H1 (cell line): ENCODE results near the gene PPAT. TPM values are rescaled to one million over a fixed set of nuclear protein-coding genes. Genes with fewer than 3 reads are reported as not detected.

ENCODE experiments used
- CTCF ChIA-PET: fragments of 300-600 bp; sonication (Branson Sonifier 250); formaldehyde crosslinking; loops from one replicate; lab custom pipeline; 2021; ENCODE audit not compliant: partially characterized antibody; lab: Charles Lee
- POLR2A ChIA-PET: fragments of 300-600 bp; sonication (Branson Sonifier 250); formaldehyde crosslinking; loops from one replicate; lab custom pipeline; 2021; ENCODE audit warnings: inconsistent platforms; ENCODE audit not compliant: partially characterized antibody; lab: Charles Lee
- DNase-seq, 2 experiments: peaks; one replicate each; pipeline versions ENCODE4 v3.0.0 to v3.0.0-alpha.2; 2010 to 2022; ENCODE audit warnings: low spot score in 2 of 2, low read depth in 1 of 2, mixed read lengths in 1 of 2
- FAIRE-seq: peaks from 2 replicates; lab custom pipeline; 2011; peaks lifted over from hg19 to GRCh38; lab: Jason Lieb, UNC
- H2AFZ ChIP-seq: 2 replicates; pipeline ENCODE4 v1.8.1; 2012; ENCODE audit warnings: low read length, inconsistent platforms
- H2AK5ac ChIP-seq: 2 replicates; pipeline ENCODE4 v1.6.1; 2013; ENCODE audit warnings: low read depth, low read length
- H2BK120ac ChIP-seq: replicated peaks from 2 replicates; pipeline ENCODE3; 2013; ENCODE audit warnings: low read depth, low read length, inconsistent platforms
- H2BK12ac ChIP-seq: 2 replicates; pipeline ENCODE4 v1.6.1; 2013; ENCODE audit warnings: low read depth, low read length
- H2BK15ac ChIP-seq: 2 replicates; pipeline ENCODE4 v1.6.1; 2013; ENCODE audit warnings: low read length
- H2BK20ac ChIP-seq: 2 replicates; pipeline ENCODE4 v1.6.1; 2013; ENCODE audit warnings: low read length
- H2BK5ac ChIP-seq: 2 replicates; pipeline ENCODE4 v1.6.1; 2013; ENCODE audit warnings: low read depth, low read length
- H3K14ac ChIP-seq: 2 replicates; pipeline ENCODE4 v1.6.1; 2013; ENCODE audit warnings: inconsistent platforms; ENCODE audit not compliant: insufficient read length
- H3K18ac ChIP-seq: 2 replicates; pipeline ENCODE4 v1.6.1; 2013; ENCODE audit warnings: low read length; ENCODE audit errors: extremely low read depth
- H3K23ac ChIP-seq: 2 replicates; pipeline ENCODE4 v1.6.1; 2013; ENCODE audit warnings: inconsistent platforms; ENCODE audit not compliant: insufficient read length
- H3K23me2 ChIP-seq: 2 replicates; pipeline ENCODE4 v1.6.1; 2013; ENCODE audit warnings: low read depth, low read length
- H3K27ac ChIP-seq: 2 replicates; pipeline ENCODE4 v1.6.1; 2011; ENCODE audit warnings: low read depth, low read length, inconsistent platforms
- H3K27me3 ChIP-seq, 4 experiments: replicated peaks in 1 of 4; 1 replicate in 1 of 4; 2 replicates in 3 of 4; pipeline versions ENCODE4 v1.6.1 to v1.8.1; 2011 to 2013; ENCODE audit warnings: low read length in 3 of 4, mild to moderate bottlenecking in 3 of 4, inconsistent platforms in 2 of 4, mixed read lengths in 2 of 4, moderate library complexity in 1 of 4; ENCODE audit not compliant: control insufficient read depth in 3 of 4, insufficient read depth in 3 of 4; ENCODE audit errors: extremely low read depth in 1 of 4
- H3K36me3 ChIP-seq, 4 experiments: 2 replicates each; pipeline versions ENCODE4 v1.6.1 to v1.8.1; 2011 to 2013; ENCODE audit warnings: mild to moderate bottlenecking in 4 of 4, low read length in 3 of 4, moderate library complexity in 2 of 4, control low read depth in 1 of 4, inconsistent platforms in 1 of 4; ENCODE audit not compliant: insufficient read depth in 4 of 4, control insufficient read depth in 2 of 4
- H3K4ac ChIP-seq: replicated peaks from 2 replicates; pipeline ENCODE3; 2013; ENCODE audit warnings: low read length, low read depth, mixed read lengths, inconsistent platforms; ENCODE audit not compliant: insufficient read length
- H3K4me1 ChIP-seq, 4 experiments: replicated peaks in 1 of 4; 1 replicate in 1 of 4; 2 replicates in 3 of 4; pipeline versions ENCODE4 v1.6.1 to v1.8.1; 2011 to 2013; ENCODE audit warnings: low read length in 3 of 4, inconsistent platforms in 2 of 4, mixed read lengths in 1 of 4; ENCODE audit not compliant: insufficient read depth in 4 of 4, control insufficient read depth in 3 of 4
- H3K4me2 ChIP-seq, 2 experiments: 2 replicates each; pipeline versions ENCODE4 v1.6.1 to v1.8.1; 2011 to 2013; ENCODE audit warnings: low read depth in 2 of 2, low read length in 2 of 2, control low read depth in 1 of 2, inconsistent platforms in 1 of 2, mild to moderate bottlenecking in 1 of 2; ENCODE audit not compliant: insufficient read depth in 1 of 2
- H3K4me3 ChIP-seq, 4 experiments: fragments of 200-600, 300-600 bp in 1 of 4; sonication (generic), shearing (Covaris generic), sonication (Bioruptor Twin) in 1 of 4; 2 replicates each; pipeline versions ENCODE4 v1.5.1 to v1.8.1; 2011 to 2016; ENCODE audit warnings: low read length in 4 of 4, low read depth in 3 of 4, control low read depth in 2 of 4, inconsistent platforms in 2 of 4, mild to moderate bottlenecking in 2 of 4, mixed read lengths in 1 of 4, moderate library complexity in 1 of 4; ENCODE audit not compliant: insufficient read depth in 2 of 4; ENCODE audit errors: extremely low read depth in 1 of 4
- H3K56ac ChIP-seq: replicated peaks from 2 replicates; pipeline ENCODE3; 2013; ENCODE audit warnings: low read depth, mild to moderate bottlenecking, mixed read lengths, low read length, inconsistent platforms; ENCODE audit not compliant: insufficient read length
- H3K79me1 ChIP-seq: 2 replicates; pipeline ENCODE4 v1.6.1; 2013; ENCODE audit warnings: low read depth, low read length, control low read depth
- H3K79me2 ChIP-seq, 2 experiments: 2 replicates each; pipeline versions ENCODE4 v1.6.1 to v1.8.1; 2012 to 2013; ENCODE audit warnings: low read length in 2 of 2, mild to moderate bottlenecking in 2 of 2, inconsistent platforms in 1 of 2; ENCODE audit not compliant: insufficient read depth in 2 of 2, control insufficient read depth in 1 of 2
- H3K9ac ChIP-seq, 4 experiments: replicated peaks in 1 of 4; 1 replicate in 1 of 4; 2 replicates in 3 of 4; pipeline versions ENCODE4 v1.6.1 to v1.8.1; 2011 to 2013; ENCODE audit warnings: low read depth in 3 of 4, low read length in 3 of 4, control low read depth in 2 of 4, mild to moderate bottlenecking in 2 of 4, moderate library complexity in 2 of 4, inconsistent platforms in 1 of 4; ENCODE audit errors: extremely low read depth in 1 of 4
- H3K9me3 ChIP-seq, 2 experiments: 2 replicates each; pipeline versions ENCODE4 v1.6.1 to v1.8.1; 2012 to 2013; ENCODE audit warnings: mild to moderate bottlenecking in 2 of 2, moderate library complexity in 2 of 2, control low read depth in 1 of 2, inconsistent platforms in 1 of 2, low read depth in 1 of 2, low read length in 1 of 2, mixed read lengths in 1 of 2; ENCODE audit not compliant: insufficient read depth in 2 of 2
- H4K20me1 ChIP-seq, 2 experiments: replicated peaks in 1 of 2; 2 replicates each; pipeline versions ENCODE3 to v1.8.1; 2011 to 2013; ENCODE audit warnings: inconsistent platforms in 2 of 2, low read length in 2 of 2, mild to moderate bottlenecking in 1 of 2; ENCODE audit not compliant: insufficient read depth in 2 of 2, control insufficient read depth in 1 of 2
- H4K5ac ChIP-seq: 2 replicates; pipeline ENCODE4 v1.6.1; 2013; ENCODE audit warnings: low read length, low read depth, mixed read lengths, inconsistent platforms; ENCODE audit not compliant: insufficient read length
- H4K8ac ChIP-seq: 2 replicates; pipeline ENCODE4 v1.8.0; 2013; ENCODE audit warnings: mild to moderate bottlenecking, moderate library complexity, low read length, inconsistent platforms; ENCODE audit not compliant: insufficient read depth; ENCODE audit errors: extremely low read depth
- H4K91ac ChIP-seq: replicated peaks from 2 replicates; pipeline ENCODE3; 2013; ENCODE audit warnings: low read length, mixed read lengths, inconsistent platforms; ENCODE audit not compliant: insufficient read length
- CBX5 ChIP-seq: fragments of 300-800, 300-1000 bp; sonication (generic); IDR thresholded peaks from 2 replicates; pipeline ENCODE4 v1.7.1; 2016; ENCODE audit warnings: antibody characterized with exemption, low read length, low read depth
- RFX5 ChIP-seq: IDR thresholded peaks from 2 replicates; pipeline ENCODE4 v1.6.1; 2011; ENCODE audit warnings: low read depth, low read length, improper control_type of control experiment, borderline replicate concordance
- USF2 ChIP-seq: IDR thresholded peaks from 2 replicates; pipeline ENCODE4 v1.6.1; 2011; ENCODE audit warnings: low read length, improper control_type of control experiment
- whole genome bisulfite sequencing, 2 experiments: shearing (Covaris generic) in 1 of 2; methylation state at CpG; one replicate each; pipeline versions ENCODE4 v1.1.6 to v1.1.7; 2013 to 2015; ENCODE audit warnings: low lambda C conversion rate in 2 of 2, mixed read lengths in 2 of 2, inconsistent platforms in 1 of 2, low coverage in 1 of 2, missing lambda C conversion rate in 1 of 2; ENCODE audit not compliant: insufficient replicate concordance in 2 of 2, insufficient coverage in 1 of 2, insufficient read length in 1 of 2; ENCODE audit errors: extremely low coverage in 1 of 2, missing lambda C conversion rate in 1 of 2; 5-methylcytosine and 5-hydroxymethylcytosine counted together
- polyA plus RNA-seq, 7 experiments: library from polyadenylated mRNA; depleted of rRNA in 3 of 7; stranded (reverse) in 5 of 7; unstranded in 2 of 7; fragments of >200 nt in 5 of 7; fragments of 200-250 nt in 2 of 7; gene quantifications; 1 replicate in 5 of 7; 2 replicates in 1 of 7; 4 replicates in 1 of 7; pipeline versions ENCODE4 v1.2.1 to v1.2.3, GENCODE V29; 2011 to 2013; ENCODE audit warnings: missing spikeins in 2 of 7, mixed read lengths in 2 of 7
- total RNA-seq: library from RNA; stranded (reverse); fragmentation: NEBNext Ultra II Directional; extraction: Animal tissue kit (Norgen Biotek cat#: 25700); gene quantifications from 2 replicates; pipeline ENCODE4 v1.2.1, GENCODE V29; 2021

The PPAT gene
- total and polyA plus RNA-seq, 2 of the 8 experiments (the other 6 are each of a cell fraction or from before 2014, with no cell fraction given) = 24.5 to 104 TPM

- Histone ChIP-seq H2BK20ac (no peak overlapping the region), H4K8ac (no peak overlapping the region), H2BK12ac (no peak overlapping the region), H2BK5ac (no peak overlapping the region), H3K9ac (no peak overlapping the region), H4K20me1 (no peaks in the 10 kb centered on the region), H3K14ac (no peak overlapping the region), H3K4me3 (no peak overlapping the region), H3K4me2 (no peak overlapping the region), H3K4ac (no peak overlapping the region), H3K36me3 (peaks cover 0 to 14% (median 0%) of the 10 kb centered on the region in 4 experiments; a peak in 4 of 8 replicates), H3K18ac (no peak overlapping the region), H3K27me3 (no peaks in the 10 kb centered on the region), H3K79me1 (no peaks in the 10 kb centered on the region; the same call in 1 of the 2 replicates), H4K5ac (no peak overlapping the region), H3K9me3 (no peaks in the 10 kb centered on the region), H2AK5ac (no peak overlapping the region), H2AFZ (no peak overlapping the region), H3K56ac (no peak overlapping the region), H3K79me2 (no peaks in the 10 kb centered on the region), H4K91ac (no peak overlapping the region), H3K4me1 (no peaks in the 10 kb centered on the region), H2BK120ac (no peak overlapping the region), H3K23ac (no peak overlapping the region), H2BK15ac (no peak overlapping the region), H3K27ac (no peak overlapping the region), H3K23me2 (no peaks in the 10 kb centered on the region)
- FAIRE-seq (no peak), DNase-seq (no peak)
- CTCF ChIA-PET = no interaction called here
- WGBS, 2 experiments = 50% methylated on average over 1 of the region's 1 CpG; no CpG with 5 or more reads in 1 of the 2 experiments
- no peak for TF ChIP-seq USF2
- no peak for TF ChIP-seq RFX5
- TF ChIP-seq CBX5 = no peak
- POLR2A ChIA-PET = interaction anchor here (2.3 to 4.8 kb wide), 2 partner anchors 11 to 14 kb away, joined by 5 to 24 read pairs; partner anchors contain the start of gene AASDH
Measured at GRCh38 chr4:56372774-56373173, 62.6 kb downstream of the PPAT start.
